Measurements from ENCODE around the gene NMT1. TPM values are rescaled to one million over a fixed set of nuclear protein-coding genes. Genes with fewer than 3 reads are reported as not detected.

NMT1 gene
- total and polyA plus RNA-seq, 9 donors, result 34.0 to 49.1 (median 37.9) TPM

- Histone ChIP-seq H3K9me3 (replicated peaks; ENCODE audit: control insufficient read depth, low read depth, low read length) (no peaks in the 10 kb centered on the region), H3K36me3 (ENCODE audit: control insufficient read depth, insufficient read depth, low read length) (no peaks in the 10 kb centered on the region), H3K27me3 (ENCODE audit: control insufficient read depth, insufficient read depth, low read length) (no peaks in the 10 kb centered on the region), H3K27ac (ENCODE audit: low read length) (peak overlapping the region; percentile 80), H3K4me3 (ENCODE audit: low read length) (no peak overlapping the region), H3K4me1 (ENCODE audit: control insufficient read depth, insufficient read depth, low read length) (peaks cover 65% of the 10 kb centered on the region)
- 20% methylated on average over 18 of the region's 20 CpGs for WGBS (ENCODE audit: insufficient coverage)
- no peak for DNase-seq
Measured at GRCh38 chr17:45127548-45128300, 66.6 kb downstream of the NMT1 start.

DNA sequence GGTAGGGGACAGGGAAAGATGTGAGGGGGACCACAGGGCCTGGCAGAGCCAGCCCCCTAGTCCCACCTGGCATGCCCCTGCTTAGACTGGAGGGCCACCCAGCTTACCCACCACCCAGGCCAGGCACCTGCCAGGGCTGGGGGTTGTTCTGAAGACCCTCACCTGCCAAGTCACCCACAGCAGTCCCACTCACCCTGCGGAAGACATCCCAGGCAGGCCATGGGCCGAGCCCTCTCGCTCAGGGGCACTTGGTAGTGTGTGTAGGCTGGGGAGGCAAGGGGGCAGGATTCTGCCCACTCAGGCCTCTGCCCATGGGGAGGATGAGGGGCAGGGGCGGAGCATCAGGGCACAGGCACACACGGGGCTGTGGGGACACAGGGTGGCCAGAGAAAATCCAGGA is 67.2 kb downstream of the NMT1 start:
- Histone ChIP-seq H3K4me3 (ENCODE audit: low read length) (no peak overlapping the region), H3K9me3 (replicated peaks; ENCODE audit: control insufficient read depth, low read depth, low read length) (no peaks in the 10 kb centered on the region), H3K36me3 (ENCODE audit: control insufficient read depth, insufficient read depth, low read length) (no peaks in the 10 kb centered on the region), H3K27me3 (ENCODE audit: control insufficient read depth, insufficient read depth, low read length) (no peaks in the 10 kb centered on the region), H3K4me1 (ENCODE audit: control insufficient read depth, insufficient read depth, low read length) (peaks cover 71% of the 10 kb centered on the region), H3K27ac (ENCODE audit: low read length) (peak overlapping the region; percentile 80)
- DNase-seq, result no peak
- no CpG with 5 or more reads among the region's 5 CpGs for WGBS (ENCODE audit: insufficient coverage)

DNA sequence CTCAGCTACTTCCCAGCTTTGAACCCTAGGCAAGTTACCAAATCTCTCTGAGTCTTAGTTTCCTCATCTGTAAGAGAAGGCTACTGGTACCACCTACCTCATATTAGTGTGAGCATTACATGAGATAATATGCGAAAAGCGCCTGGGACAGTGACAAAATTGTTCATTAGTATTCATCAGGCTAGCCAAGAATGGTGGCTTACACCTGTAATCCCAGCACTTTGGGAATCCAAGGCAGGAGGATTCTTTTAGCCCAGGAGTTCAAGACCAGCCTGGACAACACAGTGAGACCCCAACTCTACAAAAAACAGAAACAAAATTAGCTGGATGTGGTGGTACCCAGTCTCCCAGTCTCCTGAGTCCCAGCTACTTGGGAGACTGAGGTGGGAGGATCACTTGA is 67.9 kb downstream of the NMT1 start:
- H3K4me3 ChIP-seq (ENCODE audit: low read length), result no peak overlapping the region
- no peaks in the 10 kb centered on the region for H3K27me3 ChIP-seq (ENCODE audit: control insufficient read depth, insufficient read depth, low read length)
- H3K4me1 ChIP-seq (ENCODE audit: control insufficient read depth, insufficient read depth, low read length), result peaks cover 69% of the 10 kb centered on the region
- WGBS (ENCODE audit: insufficient coverage), result 100% methylated on average over 2 of the region's 2 CpGs
- no peaks in the 10 kb centered on the region for H3K36me3 ChIP-seq (ENCODE audit: control insufficient read depth, insufficient read depth, low read length)
- no peaks in the 10 kb centered on the region for H3K9me3 ChIP-seq (replicated peaks; ENCODE audit: control insufficient read depth, low read depth, low read length)
- H3K27ac ChIP-seq (ENCODE audit: low read length), result peak overlapping the region; percentile 80
- no peak for DNase-seq

- DNase-seq, result peak; percentile 76
- no peak overlapping the region for H3K4me3 ChIP-seq (ENCODE audit: low read length)
- 42% methylated on average over 6 of the region's 10 CpGs for WGBS (ENCODE audit: insufficient coverage)
- H3K4me1 ChIP-seq (ENCODE audit: control insufficient read depth, insufficient read depth, low read length), result peaks cover 64% of the 10 kb centered on the region
- H3K36me3 ChIP-seq (ENCODE audit: control insufficient read depth, insufficient read depth, low read length), result no peaks in the 10 kb centered on the region
- H3K27me3 ChIP-seq (ENCODE audit: control insufficient read depth, insufficient read depth, low read length), result no peaks in the 10 kb centered on the region
- no peaks in the 10 kb centered on the region for H3K9me3 ChIP-seq (replicated peaks; ENCODE audit: control insufficient read depth, low read depth, low read length)
- peak overlapping the region; percentile 80 for H3K27ac ChIP-seq (ENCODE audit: low read length)
Measured at GRCh38 chr17:45129426-45129939, 68.4 kb downstream of the NMT1 start.

GRCh38 chr17:45129940-45130680 is 69.0 kb downstream of the NMT1 start:
- no peak overlapping the region for H3K4me3 ChIP-seq (ENCODE audit: low read length)
- peaks cover 63% of the 10 kb centered on the region for H3K4me1 ChIP-seq (ENCODE audit: control insufficient read depth, insufficient read depth, low read length)
- 70% methylated on average over 10 of the region's 13 CpGs for WGBS (ENCODE audit: insufficient coverage)
- peak overlapping the region; percentile 70 for H3K27ac ChIP-seq (ENCODE audit: low read length)
- no peaks in the 10 kb centered on the region for H3K9me3 ChIP-seq (replicated peaks; ENCODE audit: control insufficient read depth, low read depth, low read length)
- no peaks in the 10 kb centered on the region for H3K27me3 ChIP-seq (ENCODE audit: control insufficient read depth, insufficient read depth, low read length)
- H3K36me3 ChIP-seq (ENCODE audit: control insufficient read depth, insufficient read depth, low read length), result no peaks in the 10 kb centered on the region
- no peak for DNase-seq

DNA sequence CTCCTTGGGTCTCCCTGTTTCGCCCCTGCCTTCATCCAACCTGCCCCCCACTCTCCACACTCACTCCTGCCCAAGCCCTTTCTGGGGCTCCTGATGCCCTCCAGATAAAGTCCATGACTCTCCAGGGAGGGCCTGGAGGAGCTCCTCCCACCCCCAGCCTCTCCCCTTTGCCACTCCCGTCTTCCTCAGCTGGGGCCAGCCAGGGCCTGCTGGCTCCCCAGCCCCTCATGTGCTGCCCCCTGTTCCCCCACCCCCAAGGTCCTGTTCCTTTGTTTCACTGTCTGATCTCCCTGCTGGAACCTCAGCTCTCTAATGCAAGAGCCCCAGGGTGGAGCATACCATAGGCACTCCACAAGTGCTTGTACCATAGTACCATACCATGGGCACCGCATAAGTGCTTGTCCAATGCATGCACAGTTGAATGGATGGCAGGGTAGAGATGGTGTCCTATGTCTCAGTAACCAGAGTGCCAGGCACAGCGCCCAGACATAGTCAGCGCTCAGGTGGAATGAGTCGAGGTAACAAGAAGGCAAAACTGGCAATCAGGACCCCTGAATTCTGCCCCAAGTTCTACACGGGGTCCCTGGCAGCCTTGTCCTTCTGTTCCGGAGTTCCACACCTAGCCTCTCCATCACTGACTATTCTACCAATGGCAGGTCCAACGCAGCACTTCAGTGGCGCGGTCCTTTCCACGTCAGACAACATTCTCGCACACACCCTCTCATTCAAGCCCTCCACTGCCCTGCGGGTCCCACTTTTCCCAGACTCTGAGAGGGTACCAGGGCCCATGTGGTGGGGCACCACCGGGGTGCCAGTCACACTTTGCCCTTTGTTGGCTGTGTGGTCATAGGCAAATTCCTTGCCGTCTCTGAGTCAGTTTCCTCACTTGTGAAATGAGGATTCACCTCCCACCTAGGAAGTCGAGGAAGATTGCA is 69.8 kb downstream of the NMT1 start:
- 81% methylated on average over 16 of the region's 17 CpGs for WGBS (ENCODE audit: insufficient coverage)
- DNase-seq, result no peak
- Histone ChIP-seq H3K4me3 (ENCODE audit: low read length) (peak overlapping the region; percentile 78), H3K27me3 (ENCODE audit: control insufficient read depth, insufficient read depth, low read length) (no peaks in the 10 kb centered on the region), H3K36me3 (ENCODE audit: control insufficient read depth, insufficient read depth, low read length) (no peaks in the 10 kb centered on the region), H3K9me3 (replicated peaks; ENCODE audit: control insufficient read depth, low read depth, low read length) (no peaks in the 10 kb centered on the region), H3K4me1 (ENCODE audit: control insufficient read depth, insufficient read depth, low read length) (peaks cover 69% of the 10 kb centered on the region), H3K27ac (ENCODE audit: low read length) (no peak overlapping the region)

DNA sequence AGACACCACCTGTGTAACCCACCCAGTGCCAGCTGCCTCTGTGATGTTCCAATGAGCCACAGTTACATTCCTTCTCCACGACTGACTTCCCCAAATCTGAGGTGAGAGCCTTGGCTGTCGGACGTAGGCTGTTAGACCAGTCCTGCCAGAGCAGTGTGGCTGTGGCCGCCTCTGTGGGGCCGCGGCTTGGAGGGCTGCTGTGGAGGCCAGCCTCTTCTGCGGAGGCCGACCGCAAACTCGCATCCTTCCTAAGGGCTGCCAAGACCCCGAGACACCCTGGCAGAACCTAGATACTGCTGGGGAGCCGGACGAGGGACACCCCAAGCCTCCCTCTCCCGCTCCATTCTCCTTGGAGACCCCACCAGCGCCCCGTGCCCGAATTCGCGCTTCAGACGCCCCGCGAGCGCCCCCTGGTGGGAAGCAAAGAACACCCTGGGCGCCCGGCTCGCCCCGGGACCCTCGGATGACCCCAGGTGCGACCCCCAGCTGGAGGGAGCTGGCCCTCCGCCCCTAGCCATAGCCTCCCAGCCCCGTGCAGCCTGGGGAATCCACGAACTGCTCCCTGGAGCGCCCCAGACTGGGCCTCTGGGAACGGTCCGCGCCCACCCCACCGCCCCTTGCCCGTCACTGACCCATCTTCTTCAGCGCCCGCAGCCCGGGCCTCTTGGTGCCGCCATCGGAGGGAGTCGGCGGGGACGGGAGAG is 70.7 kb downstream of the NMT1 start:
- 9% methylated on average over 44 of the region's 46 CpGs for WGBS (ENCODE audit: insufficient coverage)
- Histone ChIP-seq H3K36me3 (ENCODE audit: control insufficient read depth, insufficient read depth, low read length) (no peaks in the 10 kb centered on the region), H3K4me1 (ENCODE audit: control insufficient read depth, insufficient read depth, low read length) (peaks cover 73% of the 10 kb centered on the region), H3K27ac (ENCODE audit: low read length) (peak overlapping the region; percentile 88), H3K27me3 (ENCODE audit: control insufficient read depth, insufficient read depth, low read length) (no peaks in the 10 kb centered on the region), H3K4me3 (ENCODE audit: low read length) (peak overlapping the region; percentile 78), H3K9me3 (replicated peaks; ENCODE audit: control insufficient read depth, low read depth, low read length) (no peaks in the 10 kb centered on the region)
- DNase-seq, result peak; percentile 63

DNA sequence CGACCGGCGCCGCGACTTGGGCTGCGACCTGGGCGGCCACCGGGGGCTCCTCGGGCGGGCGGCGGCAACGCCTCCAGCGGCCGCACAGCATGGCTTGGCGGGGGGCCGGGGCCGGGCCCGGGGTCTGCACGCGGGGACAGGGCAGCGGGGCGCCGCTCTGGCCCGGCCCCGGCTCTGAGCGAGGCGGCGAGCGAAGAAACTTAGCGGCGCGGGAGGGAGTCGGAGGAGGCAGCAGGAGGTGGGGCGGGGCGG is 71.1 kb downstream of the NMT1 start, which contains the start of gene PLCD3:
PLCD3 (minus strand) TSS at position 196 of the 252 bp plus-strand sequence; CDS start at position 91, 105 bp downstream.
- Histone ChIP-seq H3K4me3 (ENCODE audit: low read length) (peak within 1 kb of the TSS; percentile 87), H3K36me3 (ENCODE audit: control insufficient read depth, insufficient read depth, low read length) (no peaks in the 10 kb centered on the region), H3K9me3 (replicated peaks; ENCODE audit: control insufficient read depth, low read depth, low read length) (no peaks in the 10 kb centered on the region), H3K4me1 (ENCODE audit: control insufficient read depth, insufficient read depth, low read length) (peaks cover 68% of the 10 kb centered on the region), H3K27me3 (ENCODE audit: control insufficient read depth, insufficient read depth, low read length) (no peaks in the 10 kb centered on the region), H3K27ac (ENCODE audit: low read length) (peak within 1 kb of the TSS; percentile 99)
- DNase-seq, result no peak
- WGBS (ENCODE audit: insufficient coverage), result 2% methylated on average over 19 of the region's 36 CpGs

DNA sequence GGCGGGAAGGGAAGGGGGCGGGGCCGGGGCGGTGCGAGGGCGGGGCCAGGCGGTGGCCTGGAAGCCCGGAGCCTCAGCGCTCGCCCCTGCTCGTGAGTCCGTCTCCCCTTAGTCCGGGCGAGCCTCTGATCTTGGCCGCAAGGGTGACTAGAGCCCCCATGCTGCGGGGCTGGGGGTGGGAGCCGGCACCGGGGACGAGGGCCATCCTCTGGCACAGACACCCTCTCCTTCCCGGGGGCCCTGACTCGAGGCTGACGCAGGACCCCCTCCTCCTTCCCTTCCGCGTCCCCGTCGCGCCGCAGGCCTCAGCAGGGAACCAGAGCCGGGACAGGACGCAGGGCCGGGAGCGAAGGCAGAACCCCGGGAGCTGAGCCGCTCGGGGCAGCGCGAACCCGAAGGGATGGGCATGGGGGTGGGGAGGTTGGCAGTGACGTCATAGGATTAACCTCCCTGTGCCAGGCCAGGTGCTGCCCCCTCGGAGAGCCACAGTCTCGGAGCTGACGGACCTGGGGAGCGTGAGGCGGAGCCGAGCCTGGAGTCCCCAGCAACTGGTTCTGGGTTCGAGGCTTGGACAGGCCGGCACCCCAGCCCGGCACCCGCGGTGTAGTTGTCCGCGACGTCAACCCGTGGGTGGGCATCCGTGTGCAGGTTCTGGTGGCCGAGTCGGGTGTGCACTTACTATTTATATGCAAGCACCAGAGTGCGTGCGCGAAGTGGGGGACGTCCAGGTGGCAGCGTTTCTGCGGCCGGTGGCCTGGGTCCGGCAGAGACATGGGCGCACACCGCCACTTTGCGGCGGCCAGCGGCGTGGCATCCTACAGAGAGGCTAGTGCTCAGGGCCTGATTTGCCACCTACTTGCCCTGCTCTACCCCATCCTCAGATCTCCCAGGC is 71.7 kb downstream of the NMT1 start:
- Histone ChIP-seq H3K4me1 (ENCODE audit: control insufficient read depth, insufficient read depth, low read length) (peaks cover 62% of the 10 kb centered on the region), H3K4me3 (ENCODE audit: low read length) (peak overlapping the region; percentile 87), H3K36me3 (ENCODE audit: control insufficient read depth, insufficient read depth, low read length) (peaks cover 2% of the 10 kb centered on the region), H3K27me3 (ENCODE audit: control insufficient read depth, insufficient read depth, low read length) (no peaks in the 10 kb centered on the region), H3K9me3 (replicated peaks; ENCODE audit: control insufficient read depth, low read depth, low read length) (no peaks in the 10 kb centered on the region), H3K27ac (ENCODE audit: low read length) (peak overlapping the region; percentile 99)
- WGBS (ENCODE audit: insufficient coverage), result under 1% methylated on average over 55 of the region's 71 CpGs
- DNase-seq, result peak; percentile 89
